GM21576 (cell line): ENCODE results near the gene SCG3.

ENCODE experiments used
- ATAC-seq: cut with Tn5 transposase; IDR thresholded peaks from one replicate; pipeline ENCODE4 v1.9.1; 2021; ENCODE audit warnings: mild to moderate bottlenecking, moderate library complexity; ENCODE audit not compliant: unreplicated experiment

Gene SCG3

DNA sequence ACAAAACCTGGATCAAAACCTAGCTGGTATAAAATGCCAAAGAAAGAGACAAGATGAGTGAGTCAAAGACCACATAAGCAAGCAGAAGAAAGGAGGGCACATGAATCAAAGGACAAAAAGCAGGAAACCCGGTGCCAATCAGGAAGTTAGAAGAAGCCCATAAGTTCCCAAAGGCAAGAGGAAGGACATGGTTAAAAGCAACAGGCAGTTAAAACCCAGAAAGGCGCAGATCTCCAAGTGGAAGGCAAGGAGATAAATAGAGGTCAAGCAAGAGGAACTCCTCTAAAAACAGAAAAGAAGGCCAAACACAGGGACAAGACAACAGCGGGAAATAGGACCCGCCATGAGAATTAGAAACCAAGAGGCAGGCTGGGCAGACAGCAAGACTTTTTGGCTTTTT, 74.5 kb downstream of the SCG3 start:
- no peak for ATAC-seq

DNA sequence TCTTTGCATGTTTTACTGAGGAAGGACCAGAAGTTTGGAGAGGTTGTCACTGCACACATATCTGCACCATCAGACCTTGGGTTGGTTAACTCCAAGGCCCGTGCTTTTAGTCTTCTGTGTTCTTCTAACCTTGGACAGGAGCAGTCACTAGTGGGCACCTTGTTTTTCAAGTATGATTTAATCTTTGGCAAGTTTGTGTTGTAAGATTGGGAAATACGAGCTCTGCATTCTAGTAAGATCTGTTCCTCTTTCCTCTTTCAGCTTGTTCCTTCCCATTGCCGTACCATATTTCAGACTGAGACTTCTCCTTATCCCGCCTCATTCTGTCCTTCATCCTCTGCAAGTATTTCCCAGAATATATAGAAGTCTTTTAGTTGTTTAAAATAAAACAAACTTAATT, 75.2 kb downstream of the SCG3 start:
- no peak for ATAC-seq

DNA sequence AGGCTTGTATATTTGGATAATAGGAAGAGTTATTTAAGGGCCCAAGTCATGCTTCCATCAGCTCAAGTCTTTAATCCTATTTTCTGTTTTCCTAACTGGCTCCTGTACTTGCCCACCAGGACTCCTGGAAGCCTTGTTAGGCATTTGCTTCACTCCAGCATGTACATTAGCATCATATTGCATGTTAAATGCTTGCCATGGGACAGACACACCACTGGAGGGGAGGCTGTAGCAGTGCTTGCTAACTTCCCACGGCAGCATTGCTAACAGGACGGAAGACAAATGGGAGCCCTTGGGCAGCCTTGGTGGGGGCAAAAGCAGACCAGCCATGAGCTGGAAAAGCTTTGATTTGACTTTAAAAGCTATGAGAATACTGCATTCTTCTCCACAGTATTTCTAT, 76.1 kb downstream of the SCG3 start:
- no peak for ATAC-seq

DNA sequence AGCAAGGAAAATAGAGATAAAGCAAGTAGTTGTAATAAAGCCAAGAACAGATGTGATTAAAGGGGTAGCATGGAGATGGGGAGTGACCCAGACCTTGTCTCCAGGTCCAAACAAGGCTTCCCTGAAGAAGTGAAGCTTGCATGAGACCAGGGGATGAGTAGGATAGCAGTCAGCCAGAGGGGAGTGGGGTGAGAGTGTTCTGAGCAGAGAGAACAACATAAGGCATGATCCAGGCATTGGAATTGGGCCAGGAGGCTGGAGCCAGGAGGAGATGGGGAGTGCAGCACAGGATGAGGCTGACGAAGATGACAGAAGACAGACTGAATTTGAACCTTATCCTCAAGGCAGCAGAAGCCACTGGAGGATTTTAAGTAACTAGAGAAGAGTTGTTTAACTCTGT, 77.3 kb downstream of the SCG3 start:
- no peak for ATAC-seq

DNA sequence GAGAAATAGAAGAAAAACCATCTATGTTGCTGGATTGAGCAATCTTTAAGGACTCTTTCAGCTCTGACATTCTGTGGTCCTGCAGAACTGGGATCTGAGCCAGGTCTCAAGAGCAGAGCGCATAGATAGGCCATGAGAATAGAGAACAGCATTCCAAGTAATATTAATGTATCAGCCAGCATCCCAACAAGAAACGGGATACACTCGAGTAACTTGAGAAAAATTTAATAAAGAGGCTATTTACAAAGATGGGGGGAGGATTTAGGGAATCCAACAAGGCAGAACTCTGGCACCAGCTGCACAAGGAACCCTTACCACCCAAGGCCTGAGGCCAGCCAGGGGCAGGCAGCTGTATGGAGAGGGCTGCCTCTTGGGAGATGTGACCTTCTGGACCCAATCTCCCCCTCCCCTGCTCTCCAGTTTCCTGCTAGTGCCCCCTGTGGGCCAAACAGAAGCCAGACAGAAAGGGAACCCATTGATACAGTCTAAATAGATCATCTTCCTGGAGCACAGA, 78.3 kb downstream of the SCG3 start:
- ATAC-seq = no peak

DNA sequence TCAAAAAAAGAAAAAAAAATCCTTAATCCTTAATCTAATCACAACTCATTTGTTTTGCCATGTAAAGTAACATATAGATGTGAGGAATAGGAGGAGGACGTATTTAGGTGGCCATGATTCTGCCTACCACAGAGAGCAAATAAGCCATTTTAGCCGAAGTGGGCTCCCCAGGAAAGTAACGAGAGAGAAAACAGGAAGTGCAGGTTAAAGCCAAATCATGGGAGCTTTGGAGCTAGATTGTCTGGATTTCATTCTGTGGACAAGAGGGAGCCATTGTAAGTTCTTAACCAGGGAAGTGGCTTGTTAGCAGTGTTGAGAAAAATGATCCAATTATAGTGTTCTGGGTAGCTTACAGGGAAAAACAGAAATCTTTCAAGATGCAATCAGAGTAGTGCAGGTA, 79.5 kb downstream of the SCG3 start:
- ATAC-seq = no peak

DNA sequence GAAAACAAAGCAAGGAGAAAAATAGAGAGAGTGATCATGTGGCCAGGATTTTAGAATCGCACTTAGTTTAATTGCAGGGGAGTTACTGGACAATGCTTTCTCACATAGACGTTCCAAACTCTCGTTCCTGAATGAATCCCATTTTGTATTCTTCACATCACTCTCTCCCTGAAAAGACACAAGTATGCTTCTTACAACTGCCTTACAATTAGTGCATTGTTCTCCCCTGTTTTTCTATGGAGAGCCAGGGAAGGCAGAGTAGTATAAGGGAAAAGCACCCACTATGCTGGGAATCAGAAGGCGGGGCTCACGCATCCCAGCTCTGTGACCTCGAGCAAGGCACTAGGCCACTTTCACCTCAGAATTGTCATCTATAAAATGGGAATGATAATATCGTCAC, 84.4 kb downstream of the SCG3 start:
- no peak for ATAC-seq

DNA sequence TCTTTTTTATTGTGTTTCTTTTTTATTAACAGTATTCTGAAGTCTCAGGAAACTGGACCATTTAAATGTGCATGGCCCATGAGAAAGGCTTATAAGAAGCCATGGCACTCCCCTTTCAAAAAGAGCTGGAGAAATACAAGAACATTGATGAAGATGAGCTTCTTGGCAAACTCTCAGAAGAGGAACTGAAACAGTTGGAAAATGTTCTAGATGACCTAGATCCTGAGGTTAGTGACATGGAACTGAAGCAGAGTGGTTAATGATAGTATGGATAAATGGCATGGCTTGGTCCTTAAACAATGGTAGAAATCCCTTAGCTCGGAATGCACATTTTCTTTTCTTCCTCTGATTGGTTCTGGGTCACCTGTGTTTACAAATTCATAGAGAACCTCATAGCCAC, 85.0 kb downstream of the SCG3 start:
- no peak for ATAC-seq

DNA sequence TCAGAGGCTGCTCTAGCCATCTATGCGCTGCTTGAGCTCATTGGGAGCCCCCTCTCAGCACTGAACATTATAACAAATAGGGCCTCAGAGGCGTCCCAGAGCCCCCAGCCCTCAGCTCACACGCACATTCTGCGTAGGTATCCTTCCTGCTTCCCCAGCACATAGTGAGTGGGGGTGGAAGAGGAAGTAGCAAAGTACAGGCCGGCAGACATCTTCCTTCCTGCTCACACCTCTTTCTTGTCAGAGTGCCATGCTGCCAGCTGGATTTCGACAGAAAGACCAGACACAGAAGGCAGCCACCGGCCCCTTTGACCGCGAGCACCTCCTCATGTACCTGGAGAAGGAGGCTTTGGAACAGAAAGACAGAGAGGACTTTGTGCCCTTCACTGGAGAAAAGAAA, 86.7 kb downstream of the SCG3 start:
- no peak for ATAC-seq
